ENCODE measurements around the gene BRPF1. TPM values are rescaled to one million over a fixed set of nuclear protein-coding genes. Genes with fewer than 3 reads are reported as not detected.
A peak's percentile ranks its signal among the peaks of the same experiment; 100 is the strongest.

BRPF1 gene
- total and polyA plus RNA-seq, 10 of the 15 experiments (the other 5 are each of a cell fraction or from before 2014, with no cell fraction given) = 1.2 to 25.3 (median 13.6) TPM

DNA sequence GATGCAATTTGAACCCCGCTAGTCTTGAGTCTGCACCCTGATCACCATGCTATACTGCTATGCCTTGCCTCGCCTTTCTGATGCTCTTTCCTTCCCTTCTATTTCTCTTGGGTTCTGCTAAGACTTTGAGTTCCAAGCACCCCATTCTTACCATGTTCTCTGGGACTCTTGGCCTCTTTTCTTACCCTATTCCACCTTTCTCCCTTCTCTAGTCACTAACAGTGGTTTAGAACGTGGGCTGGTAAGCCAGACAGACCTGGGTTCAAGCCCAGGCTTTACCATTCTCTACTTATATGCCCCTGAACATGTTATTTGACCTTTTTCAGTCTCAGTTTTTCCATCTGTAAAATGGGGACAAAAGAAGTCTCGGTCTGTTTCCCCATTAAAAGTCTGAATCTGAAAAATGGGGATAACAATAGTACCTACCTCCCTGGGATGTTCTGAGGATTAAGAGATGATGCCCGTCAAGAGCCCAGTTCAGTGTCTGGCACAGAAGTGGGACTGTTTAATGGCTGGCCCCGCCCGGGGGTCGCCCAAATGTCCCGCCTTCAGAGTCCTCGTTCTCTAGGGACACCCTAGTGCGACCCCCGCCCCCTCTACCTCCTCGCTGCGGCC, 60.4 kb downstream of the BRPF1 start (continued):
- TF ChIP-seq MEF2B (IDR thresholded peaks at IDR 0.05; ENCODE audit: partially characterized antibody, poor library complexity, severe bottlenecking) = peak; percentile 87
- TF ChIP-seq MTA2 (IDR thresholded peaks at IDR 0.05; ENCODE audit: low read depth) = no peak
- TF ChIP-seq YY1 (IDR thresholded peaks at IDR 0.05; ENCODE audit: low read depth, low read length) = no peak
- TF ChIP-seq STAT1 (conservative IDR thresholded peaks at IDR 0.05) = no peak
- TF ChIP-seq BRCA1 (IDR thresholded peaks at IDR 0.05; ENCODE audit: low read depth, low read length) = no peak
- TF ChIP-seq DPF2 (IDR thresholded peaks at IDR 0.05) = peak; percentile 57
- TF ChIP-seq POU2F2 (IDR thresholded peaks at IDR 0.05; ENCODE audit: borderline replicate concordance, low read depth, low read length) = no peak
- TF ChIP-seq ZNF274 (IDR thresholded peaks at IDR 0.05; ENCODE audit: insufficient read depth, insufficient read length) = no peak

- no peaks in the 10 kb centered on the region for H3K9me3 ChIP-seq (replicated peaks; ENCODE audit: control insufficient read depth, insufficient read depth, low read length)
- BruUV-seq (replicated peaks) = no TSS peak
- peak within 1 kb of the TSS; percentile 78 for H3K4me2 ChIP-seq (ENCODE audit: control insufficient read depth, insufficient read depth)
- DNase-seq (ENCODE audit: low read depth, low spot score) (peak; percentile 92), FAIRE-seq (peak; percentile 97), ATAC-seq (peak; percentile 88)
- peaks cover 10 to 20% of the 10 kb centered on the region in 2 experiments for H3K36me3 ChIP-seq (ENCODE audit: control insufficient read depth in 2 of 2, insufficient read depth in 2 of 2, low read length in 1 of 2)
- H3K9ac ChIP-seq (ENCODE audit: control insufficient read depth, insufficient read depth, low read length) = peak within 1 kb of the TSS; percentile 97
- CTCF ChIA-PET = interaction anchor here (0.6 to 1.6 kb wide), 10 partner anchors 11 to 398 kb away, joined by 3 to 6 read pairs (median 4); partner anchors contain the start of genes MTMR14 and OGG1
- RAD21 ChIA-PET (ENCODE audit: unreplicated experiment) = interaction anchor here (0.6 to 1.4 kb wide), 12 partner anchors 10 to 333 kb away, joined by 3 to 10 read pairs (median 4); partner anchors contain the start of genes BRPF1, CRELD1, FANCD2 and OGG1
- peaks cover 6% of the 10 kb centered on the region; the same call in 1 of the 2 replicates for H4K20me1 ChIP-seq (ENCODE audit: control insufficient read depth, insufficient read depth)
- peaks cover 14% of the 10 kb centered on the region for H3K4me1 ChIP-seq (ENCODE audit: control insufficient read depth, insufficient read depth, low read length)
- H3K79me2 ChIP-seq (ENCODE audit: control insufficient read depth, insufficient read depth, low read length) = peaks cover 66% of the 10 kb centered on the region
- SMC1A ChIA-PET (ENCODE audit: uncharacterized antibody, unreplicated experiment) = interaction anchor here (0.6 to 1.8 kb wide), 7 partner anchors 21 to 1851 kb away, joined by 3 to 11 read pairs (median 3); partner anchors contain the start of genes JAGN1, OGG1 and VGLL4
- peak within 1 kb of the TSS; percentile 89 for H3K4me3 ChIP-seq
- intact Hi-C loops (cut with micrococcal nuclease; ENCODE audit: unreplicated experiment) = loop anchor here (1.0 to 5.0 kb wide), 4 partner anchors 42 to 140 kb away; partner anchors contain the start of genes BRPF1 and CRELD1
- no peaks in the 10 kb centered on the region for H3K27me3 ChIP-seq (replicated peaks in 1 of 2; ENCODE audit: control insufficient read depth in 2 of 2, insufficient read depth in 2 of 2, low read length in 1 of 2)
- under 1% methylated on average over 59 of the region's 65 CpGs for WGBS (ENCODE audit: insufficient coverage, insufficient replicate concordance, low lambda C conversion rate, missing lambda C conversion rate)
- POLR2A ChIA-PET = interaction anchor here (0.5 to 2.0 kb wide), 14 partner anchors 11 to 430 kb away, joined by 3 to 20 read pairs (median 6); partner anchors contain the start of genes BRPF1, JAGN1, MTMR14 and OGG1
- in situ Hi-C loops (cut with MboI) = no loop called here
- H2AFZ ChIP-seq (ENCODE audit: control insufficient read depth, low read depth, low read length) = peak within 1 kb of the TSS; percentile 94
- peak within 1 kb of the TSS; percentile 99 for H3K27ac ChIP-seq (ENCODE audit: control insufficient read depth, insufficient read depth)
- TF ChIP-seq SIX5 (IDR thresholded peaks at IDR 0.05; ENCODE audit: low read depth, low read length, severe bottlenecking) (peak; percentile 47), JUND (IDR thresholded peaks at IDR 0.05; ENCODE audit: low read depth, low read length) (peak; percentile 99), TCF7 (IDR thresholded peaks at IDR 0.05; ENCODE audit: borderline replicate concordance) (no peak), TARDBP (IDR thresholded peaks at IDR 0.05; ENCODE audit: borderline replicate concordance) (peak; percentile 17; the same call in 1 of the 2 replicates), EP300 (IDR thresholded peaks at IDR 0.05; ENCODE audit: borderline replicate concordance in 1 of 2, control insufficient read depth in 1 of 2, low read depth in 2 of 2, low read length in 2 of 2) (no peak), POLR2AphosphoS5 (IDR thresholded peaks at IDR 0.05; ENCODE audit: low read length) (peak; percentile 95), RAD21 (IDR thresholded peaks at IDR 0.05; ENCODE audit: insufficient read depth, low read depth, low read length) (no peak), MEF2B (IDR thresholded peaks at IDR 0.05; ENCODE audit: partially characterized antibody, poor library complexity, severe bottlenecking) (no peak)
- TF ChIP-seq, protein P1, sequence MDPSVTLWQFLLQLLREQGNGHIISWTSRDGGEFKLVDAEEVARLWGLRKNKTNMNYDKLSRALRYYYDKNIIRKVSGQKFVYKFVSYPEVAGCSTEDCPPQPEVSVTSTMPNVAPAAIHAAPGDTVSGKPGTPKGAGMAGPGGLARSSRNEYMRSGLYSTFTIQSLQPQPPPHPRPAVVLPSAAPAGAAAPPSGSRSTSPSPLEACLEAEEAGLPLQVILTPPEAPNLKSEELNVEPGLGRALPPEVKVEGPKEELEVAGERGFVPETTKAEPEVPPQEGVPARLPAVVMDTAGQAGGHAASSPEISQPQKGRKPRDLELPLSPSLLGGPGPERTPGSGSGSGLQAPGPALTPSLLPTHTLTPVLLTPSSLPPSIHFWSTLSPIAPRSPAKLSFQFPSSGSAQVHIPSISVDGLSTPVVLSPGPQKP (IDR thresholded peaks at IDR 0.05; ENCODE audit: low read depth, low read length) = peak; percentile 99
- TF ChIP-seq, protein P2, sequence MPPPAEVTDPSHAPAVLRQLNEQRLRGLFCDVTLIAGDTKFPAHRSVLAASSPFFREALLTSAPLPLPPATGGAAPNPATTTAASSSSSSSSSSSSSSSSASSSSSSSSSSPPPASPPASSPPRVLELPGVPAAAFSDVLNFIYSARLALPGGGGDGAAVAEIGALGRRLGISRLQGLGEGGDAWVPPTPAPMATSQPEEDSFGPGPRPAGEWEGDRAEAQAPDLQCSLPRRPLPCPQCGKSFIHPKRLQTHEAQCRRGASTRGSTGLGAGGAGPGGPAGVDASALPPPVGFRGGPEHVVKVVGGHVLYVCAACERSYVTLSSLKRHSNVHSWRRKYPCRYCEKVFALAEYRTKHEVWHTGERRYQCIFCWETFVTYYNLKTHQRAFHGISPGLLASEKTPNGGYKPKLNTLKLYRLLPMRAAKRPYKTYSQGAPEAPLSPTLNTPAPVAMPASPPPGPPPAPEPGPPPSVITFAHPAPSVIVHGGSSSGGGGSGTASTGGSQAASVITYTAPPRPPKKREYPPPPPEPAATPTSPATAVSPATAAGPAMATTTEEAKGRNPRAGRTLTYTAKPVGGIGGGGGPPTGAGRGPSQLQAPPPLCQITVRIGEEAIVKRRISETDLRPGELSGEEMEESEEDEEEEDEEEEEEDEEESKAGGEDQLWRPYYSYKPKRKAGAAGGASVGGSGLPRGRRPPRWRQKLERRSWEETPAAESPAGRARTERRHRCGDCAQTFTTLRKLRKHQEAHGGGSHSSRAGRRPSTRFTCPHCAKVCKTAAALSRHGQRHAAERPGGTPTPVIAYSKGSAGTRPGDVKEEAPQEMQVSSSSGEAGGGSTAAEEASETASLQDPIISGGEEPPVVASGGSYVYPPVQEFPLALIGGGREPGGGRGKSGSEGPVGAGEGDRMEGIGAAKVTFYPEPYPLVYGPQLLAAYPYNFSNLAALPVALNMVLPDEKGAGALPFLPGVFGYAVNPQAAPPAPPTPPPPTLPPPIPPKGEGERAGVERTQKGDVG (CRISPR knock-in tag; IDR thresholded peaks at IDR 0.05) = no peak
Observed at GRCh38 chr3:9792405-9793160, 61.0 kb downstream of the BRPF1 start, which contains the start of the genes ARPC4 and TADA3. Gene ARPC4, plus strand, starts transcription at chr3:9793082. Its CDS starts 40 bp downstream, at chr3:9793122. Gene TADA3, minus strand, starts transcription at chr3:9792473. Its CDS starts 1,007 bp downstream, at chr3:9791466.

All from GM12878 (cell line).